Liver (tissue), 9 donors: Measurements from ENCODE around the gene ADGRA1. TPM values are rescaled to one million over a fixed set of nuclear protein-coding genes. Genes with fewer than 3 reads are reported as not detected.

Source experiments
- DNase-seq: peaks from one replicate; pipeline ENCODE4 v3.0.0-alpha.2; 2017; ENCODE audit warnings: low spot score
- H3K27ac ChIP-seq, 2 donors: one replicate each; pipeline ENCODE4 v1.7.0; 2013; ENCODE audit warnings: inconsistent platforms in 2 of 2, low read length in 2 of 2, control low read depth in 1 of 2, low read depth in 1 of 2, mild to moderate bottlenecking in 1 of 2
- H3K27me3 ChIP-seq, 4 donors: one replicate each; pipeline versions ENCODE4 v1.6.1 to v1.7.0; 2013; ENCODE audit warnings: low read length in 3 of 4, inconsistent platforms in 1 of 4, mild to moderate bottlenecking in 1 of 4, moderate library complexity in 1 of 4; ENCODE audit not compliant: control insufficient read depth in 4 of 4, insufficient read depth in 4 of 4
- H3K36me3 ChIP-seq, 4 donors: one replicate each; pipeline versions ENCODE4 v1.6.1 to v1.7.0; 2013; ENCODE audit warnings: low read length in 3 of 4, mild to moderate bottlenecking in 3 of 4, low read depth in 1 of 4, moderate library complexity in 1 of 4; ENCODE audit not compliant: control insufficient read depth in 4 of 4, insufficient read depth in 3 of 4
- H3K4me1 ChIP-seq, 4 donors: one replicate each; pipeline versions ENCODE4 v1.6.1 to v1.7.0; 2013; ENCODE audit warnings: low read length in 3 of 4, mild to moderate bottlenecking in 3 of 4, moderate library complexity in 1 of 4; ENCODE audit not compliant: control insufficient read depth in 4 of 4, insufficient read depth in 4 of 4
- H3K4me3 ChIP-seq, 3 donors: one replicate each; pipeline versions ENCODE4 v1.6.1 to v1.7.0; 2013; ENCODE audit warnings: low read length in 3 of 3, control low read depth in 1 of 3, low read depth in 1 of 3, mild to moderate bottlenecking in 1 of 3
- H3K9ac ChIP-seq, 2 donors: one replicate each; pipeline ENCODE4 v1.7.0; 2013; ENCODE audit warnings: low read length in 2 of 2, mild to moderate bottlenecking in 2 of 2, moderate library complexity in 2 of 2, control low read depth in 1 of 2, low read depth in 1 of 2
- H3K9me3 ChIP-seq, 4 donors: one replicate each; pipeline versions ENCODE4 v1.6.1 to v1.7.0; 2013; ENCODE audit warnings: low read length in 3 of 4; ENCODE audit not compliant: control insufficient read depth in 4 of 4
- EGR1 ChIP-seq, 2 donors: IDR thresholded peaks; 2 replicates each; pipeline ENCODE4 v1.6.1; 2016 to 2018; ENCODE audit warnings: antibody characterized with exemption in 2 of 2, low read depth in 2 of 2
- FOXA1 ChIP-seq: IDR thresholded peaks from 2 replicates; pipeline ENCODE4 v1.6.1; 2016; ENCODE audit warnings: antibody characterized with exemption
- FOXA2 ChIP-seq: IDR thresholded peaks from 2 replicates; pipeline ENCODE4 v1.6.1; 2016; ENCODE audit warnings: antibody characterized with exemption
- GABPA ChIP-seq, 2 donors: IDR thresholded peaks in 1 of 2; conservative IDR thresholded peaks in 1 of 2; 2 replicates each; pipeline ENCODE4 v1.6.1; 2016; ENCODE audit warnings: antibody characterized with exemption in 2 of 2, mild to moderate bottlenecking in 1 of 2, moderate library complexity in 1 of 2
- HNF4A ChIP-seq, 2 donors: conservative IDR thresholded peaks; 2 replicates each; pipeline ENCODE4 v1.6.1; 2016; ENCODE audit warnings: antibody characterized with exemption in 2 of 2, mild to moderate bottlenecking in 2 of 2
- HNF4G ChIP-seq: IDR thresholded peaks from 2 replicates; pipeline ENCODE4 v1.6.1; 2016; ENCODE audit warnings: antibody characterized with exemption
- JUND ChIP-seq, 2 donors: IDR thresholded peaks; 2 replicates each; pipeline ENCODE4 v1.6.1; 2016; ENCODE audit warnings: antibody characterized with exemption in 2 of 2
- NR2F2 ChIP-seq: IDR thresholded peaks from 2 replicates; pipeline ENCODE4 v1.6.1; 2016; ENCODE audit warnings: antibody characterized with exemption
- RAD21 ChIP-seq, 2 donors: IDR thresholded peaks; 2 replicates each; pipeline ENCODE4 v1.6.1; 2016; ENCODE audit warnings: antibody characterized with exemption in 2 of 2, mild to moderate bottlenecking in 2 of 2
- RXRA ChIP-seq, 2 donors: IDR thresholded peaks; 2 replicates each; pipeline ENCODE4 v1.6.1; 2017 to 2018; ENCODE audit warnings: antibody characterized with exemption in 2 of 2, mild to moderate bottlenecking in 1 of 2
- SP1 ChIP-seq: IDR thresholded peaks from 2 replicates; pipeline ENCODE4 v1.6.1; 2018; ENCODE audit warnings: antibody characterized with exemption, mild to moderate bottlenecking
- TAF1 ChIP-seq: conservative IDR thresholded peaks from 2 replicates; pipeline ENCODE4 v1.6.1; 2016; ENCODE audit warnings: antibody characterized with exemption, mild to moderate bottlenecking
- YY1 ChIP-seq: IDR thresholded peaks from 2 replicates; pipeline ENCODE4 v1.6.1; 2016; ENCODE audit warnings: antibody characterized with exemption, mild to moderate bottlenecking
- WGBS: extraction: QIAGEN DNeasy Blood & Tissue Kit; methylation state at CpG from one replicate; pipeline ENCODE4 v1.1.7; 2013; 5-methylcytosine and 5-hydroxymethylcytosine counted together
- polyA plus RNA-seq, 2 donors: library from polyadenylated mRNA; stranded (reverse) in 1 of 2; unstranded in 1 of 2; fragments of 200-250 nt in 1 of 2; fragments of >200 nt in 1 of 2; fragmentation: Nextera tagmentation in 1 of 2; extraction: Ambion mirVana in 1 of 2; gene quantifications; one replicate each; pipeline versions ENCODE4 v1.2.1 to v1.2.3, GENCODE V29; 2013 to 2015
- total RNA-seq, 2 donors: library from RNA; depleted of rRNA; stranded (reverse); fragments of >200 nt; gene quantifications; one replicate each; pipeline ENCODE4 v1.2.3, GENCODE V29; 2014
- TF ChIP-seq, protein P1 (sequence below): IDR thresholded peaks from 2 replicates; pipeline ENCODE4 v1.6.1; 2016; ENCODE audit warnings: antibody characterized with exemption
- TF ChIP-seq, protein P2 (sequence below): IDR thresholded peaks from 2 replicates; pipeline ENCODE4 v1.6.1; 2016; ENCODE audit warnings: antibody characterized with exemption
- TF ChIP-seq, protein P3 (sequence below): IDR thresholded peaks from 2 replicates; pipeline ENCODE4 v1.6.1; 2016; ENCODE audit warnings: antibody characterized with exemption
- TF ChIP-seq, protein P4 (sequence below): fragments of 150-350 bp; IDR thresholded peaks from 2 replicates; pipeline ENCODE4 v1.5.1; 2017; ENCODE audit warnings: improper control_type of control experiment, low read depth, low read length; ENCODE audit not compliant: missing input control
- TF ChIP-seq, protein P5 (sequence below): IDR thresholded peaks from 2 replicates; pipeline ENCODE4 v1.6.1; 2016; ENCODE audit warnings: antibody characterized with exemption, mild to moderate bottlenecking
- donor health status: healthy.
- donor health status: healthy.
- donor health status: healthy.
- donor health status: healthy.
- donor health status: healthy.

The ADGRA1 gene
- total and polyA plus RNA-seq, 4 donors, result 0.08 to 0.70 (median 0.12) TPM; not detected in 1

DNA sequence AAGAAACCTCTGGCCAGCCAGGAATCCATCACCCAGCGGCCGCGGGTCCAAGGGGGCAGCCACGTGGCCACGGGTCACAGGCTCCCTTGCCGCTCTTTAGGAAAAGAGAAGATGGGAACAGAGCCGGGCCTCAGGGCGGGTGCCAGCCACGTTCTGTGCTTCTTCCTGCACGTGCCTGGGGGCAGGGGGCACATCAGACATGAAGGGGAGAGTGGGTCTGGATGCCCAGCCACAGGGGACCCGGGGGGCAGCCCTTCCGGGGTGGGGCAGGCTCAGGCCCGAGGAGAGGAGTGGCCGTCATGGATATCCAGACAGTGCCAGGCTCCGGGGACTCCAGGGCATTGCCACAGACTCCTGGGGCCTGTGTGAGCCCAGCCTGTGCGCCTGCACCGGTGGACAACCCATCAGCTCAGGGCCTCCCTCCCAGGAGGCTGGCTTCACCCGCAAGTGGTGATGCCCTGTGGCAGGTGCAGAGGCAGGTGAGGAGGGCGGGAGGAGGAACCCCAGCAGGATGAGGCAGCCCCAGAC is 31.0 kb upstream of the ADGRA1 start:
- Histone ChIP-seq H3K9me3 (peaks cover 0 to 4% (median 0%) of the 10 kb centered on the region in 4 donors), H3K4me1 (no peaks in the 10 kb centered on the region), H3K27ac (no peak overlapping the region), H3K36me3 (no peaks in the 10 kb centered on the region), H3K9ac (no peak overlapping the region), H3K27me3 (no peaks in the 10 kb centered on the region), H3K4me3 (no peak overlapping the region)
- TF ChIP-seq RAD21 (IDR thresholded peaks at IDR 0.05), result no peak
- 73% methylated on average over 19 of the region's 19 CpGs for WGBS
- DNase-seq, result no peak

DNA sequence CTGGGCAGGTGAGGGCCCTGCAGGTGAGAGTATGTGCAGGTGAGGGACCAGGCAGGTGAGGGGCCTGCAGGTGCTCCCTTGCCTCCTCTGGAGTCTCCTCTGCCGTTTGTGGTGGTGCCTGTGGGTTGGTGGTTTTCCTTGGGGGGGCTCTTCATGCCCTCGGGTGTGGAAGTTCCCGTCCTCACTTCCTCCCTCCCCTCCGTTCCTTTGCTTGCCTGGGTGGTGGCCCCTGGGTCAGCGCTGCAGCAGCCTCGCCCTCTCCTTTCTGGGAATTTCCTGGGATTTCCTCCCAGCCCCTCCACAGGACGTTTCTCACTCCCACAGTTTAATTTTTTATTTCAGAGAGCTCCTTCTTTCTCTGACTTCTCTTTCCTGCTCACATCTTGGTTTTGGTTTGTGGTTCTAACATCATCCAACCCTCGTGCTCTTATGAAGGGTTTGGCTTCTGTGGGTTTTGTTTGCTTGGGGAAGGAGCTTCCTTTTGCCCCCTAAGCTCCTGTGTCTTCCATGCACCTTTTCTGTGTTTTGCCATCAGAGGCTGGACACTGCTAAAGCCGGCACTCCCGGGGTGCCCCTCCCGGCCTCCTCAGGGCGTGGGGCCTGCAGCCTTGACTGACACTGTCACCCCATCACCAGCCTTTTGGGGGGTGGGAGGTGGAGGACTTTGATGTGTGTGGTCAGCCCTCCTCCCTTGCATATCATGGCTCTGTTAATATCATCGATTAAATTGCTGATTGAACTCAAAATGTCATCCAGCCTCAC is 29.2 kb upstream of the ADGRA1 start:
- DNase-seq, result no peak
- peaks cover 0 to 4% (median 0%) of the 10 kb centered on the region in 4 donors for H3K9me3 ChIP-seq
- WGBS, result 41% methylated on average over 13 of the region's 13 CpGs
- no peak overlapping the region for H3K9ac ChIP-seq
- no peaks in the 10 kb centered on the region for H3K4me1 ChIP-seq
- H3K4me3 ChIP-seq, result no peak overlapping the region
- H3K36me3 ChIP-seq, result no peaks in the 10 kb centered on the region
- H3K27ac ChIP-seq, result no peak overlapping the region
- TF ChIP-seq YY1 (no peak), GABPA (IDR thresholded peaks at IDR 0.05 in 1 of 2, conservative IDR thresholded peaks at IDR 0.05 in 1 of 2) (no peak), FOXA2 (no peak), RXRA (IDR thresholded peaks at IDR 0.05) (no peak), EGR1 (IDR thresholded peaks at IDR 0.05; ENCODE audit: low read depth in 2 of 2) (no peak), SP1 (no peak), TAF1 (no peak), NR2F2 (no peak), HNF4G (no peak), FOXA1 (no peak), HNF4A (conservative IDR thresholded peaks at IDR 0.05) (no peak), RAD21 (IDR thresholded peaks at IDR 0.05) (no peak), JUND (IDR thresholded peaks at IDR 0.05) (no peak)
- TF ChIP-seq, protein P1, sequence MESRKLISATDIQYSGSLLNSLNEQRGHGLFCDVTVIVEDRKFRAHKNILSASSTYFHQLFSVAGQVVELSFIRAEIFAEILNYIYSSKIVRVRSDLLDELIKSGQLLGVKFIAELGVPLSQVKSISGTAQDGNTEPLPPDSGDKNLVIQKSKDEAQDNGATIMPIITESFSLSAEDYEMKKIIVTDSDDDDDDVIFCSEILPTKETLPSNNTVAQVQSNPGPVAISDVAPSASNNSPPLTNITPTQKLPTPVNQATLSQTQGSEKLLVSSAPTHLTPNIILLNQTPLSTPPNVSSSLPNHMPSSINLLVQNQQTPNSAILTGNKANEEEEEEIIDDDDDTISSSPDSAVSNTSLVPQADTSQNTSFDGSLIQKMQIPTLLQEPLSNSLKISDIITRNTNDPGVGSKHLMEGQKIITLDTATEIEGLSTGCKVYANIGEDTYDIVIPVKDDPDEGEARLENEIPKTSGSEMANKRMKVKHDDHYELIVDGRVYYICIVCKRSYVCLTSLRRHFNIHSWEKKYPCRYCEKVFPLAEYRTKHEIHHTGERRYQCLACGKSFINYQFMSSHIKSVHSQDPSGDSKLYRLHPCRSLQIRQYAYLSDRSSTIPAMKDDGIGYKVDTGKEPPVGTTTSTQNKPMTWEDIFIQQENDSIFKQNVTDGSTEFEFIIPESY, result no peak
- TF ChIP-seq, protein P2, sequence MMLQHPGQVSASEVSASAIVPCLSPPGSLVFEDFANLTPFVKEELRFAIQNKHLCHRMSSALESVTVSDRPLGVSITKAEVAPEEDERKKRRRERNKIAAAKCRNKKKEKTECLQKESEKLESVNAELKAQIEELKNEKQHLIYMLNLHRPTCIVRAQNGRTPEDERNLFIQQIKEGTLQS, result no peak
- TF ChIP-seq, protein P3, sequence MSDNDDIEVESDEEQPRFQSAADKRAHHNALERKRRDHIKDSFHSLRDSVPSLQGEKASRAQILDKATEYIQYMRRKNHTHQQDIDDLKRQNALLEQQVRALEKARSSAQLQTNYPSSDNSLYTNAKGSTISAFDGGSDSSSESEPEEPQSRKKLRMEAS, result no peak
- TF ChIP-seq, protein P4, sequence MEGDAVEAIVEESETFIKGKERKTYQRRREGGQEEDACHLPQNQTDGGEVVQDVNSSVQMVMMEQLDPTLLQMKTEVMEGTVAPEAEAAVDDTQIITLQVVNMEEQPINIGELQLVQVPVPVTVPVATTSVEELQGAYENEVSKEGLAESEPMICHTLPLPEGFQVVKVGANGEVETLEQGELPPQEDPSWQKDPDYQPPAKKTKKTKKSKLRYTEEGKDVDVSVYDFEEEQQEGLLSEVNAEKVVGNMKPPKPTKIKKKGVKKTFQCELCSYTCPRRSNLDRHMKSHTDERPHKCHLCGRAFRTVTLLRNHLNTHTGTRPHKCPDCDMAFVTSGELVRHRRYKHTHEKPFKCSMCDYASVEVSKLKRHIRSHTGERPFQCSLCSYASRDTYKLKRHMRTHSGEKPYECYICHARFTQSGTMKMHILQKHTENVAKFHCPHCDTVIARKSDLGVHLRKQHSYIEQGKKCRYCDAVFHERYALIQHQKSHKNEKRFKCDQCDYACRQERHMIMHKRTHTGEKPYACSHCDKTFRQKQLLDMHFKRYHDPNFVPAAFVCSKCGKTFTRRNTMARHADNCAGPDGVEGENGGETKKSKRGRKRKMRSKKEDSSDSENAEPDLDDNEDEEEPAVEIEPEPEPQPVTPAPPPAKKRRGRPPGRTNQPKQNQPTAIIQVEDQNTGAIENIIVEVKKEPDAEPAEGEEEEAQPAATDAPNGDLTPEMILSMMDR, result no peak
- TF ChIP-seq, protein P5, sequence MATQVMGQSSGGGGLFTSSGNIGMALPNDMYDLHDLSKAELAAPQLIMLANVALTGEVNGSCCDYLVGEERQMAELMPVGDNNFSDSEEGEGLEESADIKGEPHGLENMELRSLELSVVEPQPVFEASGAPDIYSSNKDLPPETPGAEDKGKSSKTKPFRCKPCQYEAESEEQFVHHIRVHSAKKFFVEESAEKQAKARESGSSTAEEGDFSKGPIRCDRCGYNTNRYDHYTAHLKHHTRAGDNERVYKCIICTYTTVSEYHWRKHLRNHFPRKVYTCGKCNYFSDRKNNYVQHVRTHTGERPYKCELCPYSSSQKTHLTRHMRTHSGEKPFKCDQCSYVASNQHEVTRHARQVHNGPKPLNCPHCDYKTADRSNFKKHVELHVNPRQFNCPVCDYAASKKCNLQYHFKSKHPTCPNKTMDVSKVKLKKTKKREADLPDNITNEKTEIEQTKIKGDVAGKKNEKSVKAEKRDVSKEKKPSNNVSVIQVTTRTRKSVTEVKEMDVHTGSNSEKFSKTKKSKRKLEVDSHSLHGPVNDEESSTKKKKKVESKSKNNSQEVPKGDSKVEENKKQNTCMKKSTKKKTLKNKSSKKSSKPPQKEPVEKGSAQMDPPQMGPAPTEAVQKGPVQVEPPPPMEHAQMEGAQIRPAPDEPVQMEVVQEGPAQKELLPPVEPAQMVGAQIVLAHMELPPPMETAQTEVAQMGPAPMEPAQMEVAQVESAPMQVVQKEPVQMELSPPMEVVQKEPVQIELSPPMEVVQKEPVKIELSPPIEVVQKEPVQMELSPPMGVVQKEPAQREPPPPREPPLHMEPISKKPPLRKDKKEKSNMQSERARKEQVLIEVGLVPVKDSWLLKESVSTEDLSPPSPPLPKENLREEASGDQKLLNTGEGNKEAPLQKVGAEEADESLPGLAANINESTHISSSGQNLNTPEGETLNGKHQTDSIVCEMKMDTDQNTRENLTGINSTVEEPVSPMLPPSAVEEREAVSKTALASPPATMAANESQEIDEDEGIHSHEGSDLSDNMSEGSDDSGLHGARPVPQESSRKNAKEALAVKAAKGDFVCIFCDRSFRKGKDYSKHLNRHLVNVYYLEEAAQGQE, result no peak
- no peaks in the 10 kb centered on the region for H3K27me3 ChIP-seq
